ENCODE data around the gene C7orf25.

The C7orf25 gene

DNA sequence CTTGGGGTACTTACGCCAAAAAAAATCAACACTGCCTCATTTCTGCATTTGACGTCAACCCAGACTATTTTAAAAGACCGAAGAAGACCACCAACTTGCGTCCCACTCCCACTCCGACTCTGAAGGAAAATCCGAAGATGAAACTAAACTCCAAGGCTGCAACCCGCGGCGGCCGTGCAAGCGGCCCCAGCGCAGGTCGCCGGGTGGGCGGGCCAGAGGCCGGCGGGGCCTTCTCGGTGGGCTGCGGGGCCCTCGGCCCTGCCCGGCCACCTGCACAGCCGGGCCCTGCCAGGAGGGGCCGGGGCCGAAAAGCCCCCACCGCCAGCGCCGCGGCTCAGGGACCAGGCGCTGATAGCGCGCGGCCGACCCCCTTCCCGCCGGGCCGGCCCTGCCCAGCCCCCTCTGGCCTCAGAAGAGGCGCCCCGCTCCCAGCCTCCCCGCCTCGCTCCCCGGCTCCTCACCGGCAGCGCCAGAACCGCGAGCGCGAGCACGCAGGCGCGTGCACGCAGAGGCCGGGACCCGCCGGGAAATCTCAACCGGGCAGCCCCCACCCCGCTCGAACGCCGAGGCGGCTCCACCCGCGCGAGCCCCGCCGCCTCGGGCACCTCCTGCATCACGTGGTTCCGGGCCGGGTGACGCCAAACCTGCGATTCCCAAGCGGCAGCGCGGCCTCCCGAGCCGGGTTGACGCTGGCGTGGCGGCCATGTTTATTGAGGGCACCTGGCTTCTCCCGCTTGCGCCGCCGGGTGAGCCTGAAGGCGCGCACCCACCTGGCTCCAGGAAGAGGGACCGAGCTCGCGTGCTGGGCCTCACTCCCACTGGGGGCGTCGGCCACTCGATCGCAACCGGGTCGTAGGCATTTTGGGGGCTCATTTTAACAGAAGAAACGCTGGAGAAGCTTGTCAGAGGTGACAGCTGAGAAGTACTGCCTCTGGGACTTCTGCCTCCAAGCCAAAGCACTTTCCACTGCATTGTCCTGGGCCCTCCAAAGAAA lies at the start of gene C7orf25:
Gene C7orf25, minus strand, starts transcription at position 617 of the 994 bp plus-strand sequence. CDS start 1,170 bp downstream, outside the sequence.
- DNase-seq (ENCODE audit: low read depth, low spot score) = peak; percentile 97

DNA sequence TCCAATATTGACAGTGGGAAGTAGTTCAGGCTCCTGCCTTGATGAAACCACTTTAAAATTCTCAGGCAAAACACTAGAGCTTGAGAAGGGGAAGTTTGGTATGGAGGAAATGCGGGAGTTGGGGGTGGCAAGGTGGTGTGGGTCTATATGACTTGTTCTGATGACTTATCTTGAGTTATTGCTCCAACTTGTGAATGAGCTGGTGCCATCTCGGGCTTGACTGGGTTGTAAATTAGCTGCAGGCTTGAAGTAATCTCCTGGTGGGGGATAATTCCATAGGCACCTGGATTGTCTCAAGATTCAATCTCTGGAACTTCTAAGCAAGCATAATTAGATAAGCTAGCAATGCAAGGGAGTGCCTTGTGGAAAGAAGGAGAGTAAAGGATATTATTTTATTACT lies 49.3 kb upstream of the C7orf25 start:
- DNase-seq (ENCODE audit: low read depth, low spot score) = no peak

DNA sequence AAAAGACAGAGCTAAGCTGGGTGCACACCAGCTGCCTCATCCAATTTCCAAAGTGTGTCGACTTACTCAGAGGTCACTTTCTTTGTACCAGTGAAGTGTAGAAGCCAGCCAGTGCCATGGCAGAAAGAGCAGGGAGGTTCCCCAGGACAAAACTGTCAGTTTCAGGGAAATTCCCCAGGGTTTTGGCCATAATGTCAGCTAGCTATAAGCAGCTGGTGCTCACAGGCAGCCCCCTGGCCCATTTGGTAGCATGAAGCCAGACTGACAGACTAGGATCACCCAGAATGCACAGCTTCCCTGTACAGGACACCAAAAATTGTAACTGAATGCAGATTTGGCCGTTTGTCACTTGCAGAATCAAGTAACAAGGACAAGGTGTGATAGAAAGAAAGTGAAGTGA lies 48.9 kb upstream of the C7orf25 start:
- no peak for DNase-seq (ENCODE audit: low read depth, low spot score)

DNA sequence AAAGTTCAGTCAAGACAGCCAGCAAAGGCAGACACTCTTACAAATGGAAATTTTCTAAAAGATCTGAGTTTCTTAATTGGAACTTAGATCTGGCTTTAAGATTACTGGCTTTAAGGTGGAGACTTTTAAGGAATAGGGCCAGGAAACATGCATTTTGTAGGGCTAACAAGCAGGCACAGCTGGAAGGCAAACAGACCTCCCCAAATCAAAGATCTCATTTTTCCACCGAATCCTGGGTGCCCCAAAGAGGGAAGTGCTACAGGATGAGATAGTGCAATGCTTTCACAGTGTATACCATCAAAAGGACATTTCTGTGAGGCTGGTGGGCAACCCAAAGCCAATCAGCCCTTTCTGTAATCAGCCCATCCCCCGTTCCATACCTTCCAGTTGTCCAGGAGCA lies 47.7 kb upstream of the C7orf25 start:
- no peak for DNase-seq (ENCODE audit: low read depth, low spot score)

DNA sequence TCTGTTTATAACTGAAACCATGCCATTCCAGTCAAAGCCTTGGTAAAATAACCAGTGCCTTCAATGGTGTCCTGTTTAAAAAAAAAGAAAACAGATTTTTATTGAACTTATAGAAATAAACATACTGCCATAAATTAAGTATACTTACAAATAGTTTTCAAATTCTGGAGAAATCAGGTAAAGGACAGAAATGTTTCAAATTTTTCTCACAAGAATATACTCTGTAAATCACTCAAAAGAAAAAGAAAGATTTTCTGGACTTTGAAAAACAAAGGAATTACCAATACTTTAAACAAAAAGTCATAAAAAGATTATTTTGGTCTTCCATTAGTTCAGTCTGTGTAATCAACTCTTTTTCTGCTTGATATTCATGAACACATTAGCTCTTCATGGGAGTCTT lies 44.2 kb upstream of the C7orf25 start:
- DNase-seq (ENCODE audit: low read depth, low spot score) = no peak

DNA sequence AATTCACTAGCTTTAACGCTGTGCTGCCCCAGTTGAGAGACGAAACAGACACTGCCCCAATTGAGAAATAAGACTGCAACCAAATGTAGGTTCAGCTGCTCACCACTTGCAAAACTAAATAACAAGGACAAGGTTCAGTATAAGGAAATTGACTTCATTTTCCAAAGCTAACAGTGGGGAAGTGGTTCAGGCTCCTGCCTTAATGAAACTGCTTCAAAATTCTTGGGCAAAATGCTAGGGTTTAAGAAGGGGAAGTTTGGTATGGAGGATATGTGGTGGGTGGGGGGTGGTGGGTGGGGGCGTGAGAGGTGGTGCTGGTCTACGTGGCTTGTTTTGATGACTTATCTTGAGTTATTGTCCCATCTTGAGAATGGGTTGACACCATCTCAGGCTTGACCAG lies 42.1 kb upstream of the C7orf25 start:
- DNase-seq (ENCODE audit: low read depth, low spot score) = no peak

DNA sequence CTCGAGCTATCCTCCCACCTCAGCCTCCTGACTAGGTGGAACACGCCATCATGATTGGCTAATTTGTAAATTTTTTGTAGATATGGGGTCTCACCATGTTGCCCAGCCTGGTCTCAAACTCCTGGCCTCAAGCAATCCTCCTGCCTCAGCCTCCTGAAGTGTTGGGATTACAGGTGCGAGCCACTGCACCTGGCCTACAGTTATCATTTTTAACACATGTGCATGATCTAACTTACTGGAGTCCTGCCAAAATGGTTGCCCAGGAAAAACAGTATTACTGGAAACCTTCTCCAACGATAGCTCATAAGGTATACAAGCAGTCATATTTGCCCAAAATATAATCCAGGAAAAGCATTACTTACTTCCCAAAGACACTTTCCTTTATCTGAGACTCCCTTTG lies 40.5 kb upstream of the C7orf25 start:
- DNase-seq (ENCODE audit: low read depth, low spot score) = no peak

DNA sequence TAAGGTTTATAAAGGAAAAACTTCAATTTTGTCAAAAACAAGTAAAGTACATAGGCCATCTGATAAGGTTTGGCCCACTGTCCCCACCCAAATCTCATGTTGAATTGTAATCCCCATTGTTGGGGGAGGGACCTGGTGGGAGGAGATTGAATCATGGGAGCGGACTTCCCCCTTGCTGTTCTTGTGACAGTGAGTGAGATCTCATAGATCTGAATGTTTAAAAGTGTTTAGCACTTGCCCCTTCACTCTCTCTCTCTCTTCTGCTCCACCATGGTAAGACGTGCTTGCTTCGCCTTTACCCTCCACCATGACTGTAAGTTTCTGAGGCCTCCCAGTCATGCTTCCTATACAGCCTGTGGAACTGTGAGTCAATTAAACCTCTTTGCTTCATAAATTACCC lies 38.5 kb upstream of the C7orf25 start:
- no peak for DNase-seq (ENCODE audit: low read depth, low spot score)

DNA sequence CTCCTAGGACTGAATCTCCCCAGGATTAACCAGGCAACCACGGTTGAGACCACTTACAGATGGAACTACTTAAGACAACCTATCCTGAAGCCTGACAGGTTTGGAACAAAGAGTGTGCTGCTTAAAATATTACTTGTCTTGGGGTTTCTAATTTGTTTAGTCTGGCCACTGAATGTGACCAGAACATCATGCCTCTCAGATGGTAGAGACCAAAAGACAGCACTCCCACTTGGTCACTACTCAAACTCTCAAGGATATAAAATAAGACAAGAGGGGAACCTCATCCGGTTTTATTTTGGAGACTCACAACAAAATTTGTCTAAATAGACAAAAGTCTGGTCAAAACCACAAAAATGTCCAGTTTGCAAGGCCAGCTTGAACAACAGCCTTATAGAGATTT lies 35.7 kb upstream of the C7orf25 start:
- DNase-seq (ENCODE audit: low read depth, low spot score) = peak; percentile 24

DNA sequence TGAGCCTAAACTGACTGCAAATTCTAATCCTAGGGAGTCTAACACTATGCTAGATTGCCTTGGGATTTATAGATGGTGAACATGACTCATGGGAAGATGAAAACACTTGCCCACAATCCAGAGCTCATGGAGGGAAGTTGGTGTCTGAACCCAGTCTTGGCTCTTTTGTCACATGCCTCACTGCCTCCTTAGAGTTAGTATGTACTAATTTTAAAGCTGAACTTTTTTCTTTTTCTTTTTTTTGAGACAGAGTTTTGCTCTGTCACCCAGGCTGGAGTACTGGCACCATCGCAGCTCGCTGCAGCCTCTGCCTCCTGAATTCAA lies 34.7 kb upstream of the C7orf25 start:
- DNase-seq (ENCODE audit: low read depth, low spot score) = no peak

DNA sequence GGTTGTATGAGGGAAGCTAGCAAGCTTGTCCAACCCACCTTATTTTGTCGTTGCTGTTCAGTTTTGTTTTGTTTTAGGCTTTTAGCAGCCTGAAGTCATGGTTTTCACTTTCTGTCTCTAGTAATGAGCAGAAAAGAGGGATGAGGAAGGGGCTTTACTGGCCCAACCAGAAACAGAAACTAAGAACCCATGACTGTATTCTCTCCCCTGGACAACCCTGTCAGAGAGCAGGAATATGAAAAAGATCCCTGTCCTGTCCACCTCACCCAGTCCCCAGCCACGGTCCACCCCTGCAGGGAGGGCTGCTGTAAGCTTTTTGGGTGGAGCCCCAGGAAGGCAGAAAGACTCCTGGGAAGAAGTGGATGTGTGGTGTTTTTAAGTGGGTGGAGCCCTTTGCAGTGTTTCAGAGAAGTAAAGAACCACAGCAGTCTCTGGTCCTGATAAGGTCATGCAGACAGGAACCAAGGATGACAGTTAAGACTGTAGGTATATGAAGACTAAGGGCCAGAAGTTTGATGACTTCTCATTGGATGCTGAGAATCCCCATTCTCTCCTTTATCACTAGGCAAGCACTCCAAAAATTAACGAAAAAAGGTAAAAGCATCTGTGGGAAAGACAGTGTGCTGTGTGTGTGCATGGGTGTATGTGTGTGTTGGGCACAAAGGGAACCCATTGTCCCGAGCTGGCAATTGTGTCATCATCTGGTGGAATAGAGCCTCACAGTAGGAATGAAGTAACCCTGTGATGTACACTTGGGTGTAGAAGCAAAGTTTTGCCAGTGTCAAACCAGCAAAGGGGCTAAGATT lies 34.2 kb upstream of the C7orf25 start:
- no peak for DNase-seq (ENCODE audit: low read depth, low spot score)

DNA sequence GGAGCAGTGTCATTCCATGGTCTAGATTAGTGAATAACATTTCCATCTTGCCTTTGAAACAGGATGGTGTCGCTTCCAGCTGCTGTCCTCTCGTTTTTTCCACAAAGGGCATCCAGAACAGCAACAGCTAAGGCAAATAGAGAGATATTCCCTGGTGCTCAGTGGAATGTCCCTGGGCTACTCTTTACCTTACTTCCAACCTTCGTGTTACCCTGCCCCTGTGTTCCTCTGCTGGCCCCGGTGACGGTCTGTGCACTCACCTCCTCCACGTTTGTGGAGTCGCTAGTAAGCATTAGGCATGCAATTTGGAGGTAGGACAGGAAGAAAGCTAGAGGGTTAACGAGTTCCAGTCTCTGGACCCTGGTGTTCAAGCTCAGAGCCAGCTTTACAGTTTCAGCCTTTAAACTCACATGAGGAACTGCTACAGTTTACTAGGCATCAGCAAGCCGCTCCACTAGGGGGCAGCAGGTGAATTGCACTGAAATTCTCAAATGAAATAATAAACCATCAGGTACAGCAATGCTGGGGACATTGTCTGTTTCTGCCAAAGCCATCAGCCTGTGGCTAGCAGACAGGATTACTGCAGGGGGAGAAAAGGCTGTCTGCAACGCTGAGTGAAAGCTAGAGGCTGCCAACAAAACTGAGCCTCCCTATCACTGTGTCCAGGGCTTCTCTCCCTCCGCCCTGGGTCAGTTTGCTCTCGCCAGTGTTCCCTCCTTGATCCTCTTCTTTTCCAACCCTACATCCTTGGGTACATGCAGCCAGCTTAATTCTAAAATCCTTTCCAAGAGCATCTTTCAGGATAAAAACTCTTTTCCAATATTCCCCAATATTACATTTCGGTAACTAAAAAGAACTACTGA lies 29.3 kb upstream of the C7orf25 start:
- peak; percentile 88 for DNase-seq (ENCODE audit: low read depth, low spot score)

DNA sequence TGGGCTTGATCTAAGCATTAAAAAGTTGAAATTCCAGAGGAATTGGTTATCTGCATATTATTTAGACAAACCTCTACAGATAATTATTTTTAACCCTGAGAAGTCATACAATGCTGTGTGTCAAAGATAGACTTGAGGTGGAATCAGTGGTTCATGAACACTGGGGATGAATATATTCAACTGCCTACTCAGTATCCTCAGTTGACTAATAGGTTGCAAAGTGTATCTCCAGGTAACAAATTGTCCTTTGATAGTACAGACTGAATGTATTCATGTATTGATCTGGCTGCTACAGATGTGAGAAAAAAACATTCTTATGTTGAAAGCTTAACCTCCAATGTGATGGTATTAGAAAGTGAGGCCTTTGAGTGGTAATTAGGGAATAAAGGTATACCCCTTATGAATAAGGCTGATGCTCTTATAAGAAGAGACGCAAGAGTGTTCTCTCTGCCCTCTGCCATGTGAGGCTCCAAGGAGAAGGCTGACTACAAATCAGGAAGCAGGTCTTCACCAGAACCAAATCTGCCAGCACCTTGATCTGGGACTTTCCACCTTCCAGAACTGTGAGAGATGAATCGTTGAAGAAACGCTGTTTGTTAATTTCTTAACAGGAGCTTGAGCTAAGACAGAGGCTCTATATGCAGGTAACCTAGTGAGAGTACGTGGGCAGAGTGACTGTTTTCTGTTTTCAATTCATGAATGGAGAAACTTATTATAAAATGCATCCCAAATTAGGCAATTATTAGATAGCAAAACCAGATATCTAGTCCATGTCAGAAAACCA lies 27.8 kb upstream of the C7orf25 start:
- no peak for DNase-seq (ENCODE audit: low read depth, low spot score)

DNA sequence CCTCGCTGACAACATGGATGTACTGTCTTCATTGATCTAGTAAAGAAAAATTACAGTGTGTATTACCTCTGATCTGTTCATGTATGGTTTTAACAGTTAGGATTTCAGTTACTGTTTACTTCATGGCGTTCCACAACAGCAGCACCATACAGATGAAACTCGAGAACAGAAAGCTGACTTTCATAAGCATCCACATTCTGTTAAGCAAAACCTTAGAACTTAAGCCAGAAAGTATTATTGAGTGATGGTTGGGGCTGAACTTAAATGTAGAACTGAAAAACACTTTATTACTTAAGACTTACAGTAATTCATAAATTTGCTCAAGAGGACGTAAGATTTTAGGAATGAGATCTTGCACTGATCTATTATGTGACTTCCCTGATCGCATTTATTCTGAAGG lies 24.0 kb upstream of the C7orf25 start:
- DNase-seq (ENCODE audit: low read depth, low spot score) = no peak

DNA sequence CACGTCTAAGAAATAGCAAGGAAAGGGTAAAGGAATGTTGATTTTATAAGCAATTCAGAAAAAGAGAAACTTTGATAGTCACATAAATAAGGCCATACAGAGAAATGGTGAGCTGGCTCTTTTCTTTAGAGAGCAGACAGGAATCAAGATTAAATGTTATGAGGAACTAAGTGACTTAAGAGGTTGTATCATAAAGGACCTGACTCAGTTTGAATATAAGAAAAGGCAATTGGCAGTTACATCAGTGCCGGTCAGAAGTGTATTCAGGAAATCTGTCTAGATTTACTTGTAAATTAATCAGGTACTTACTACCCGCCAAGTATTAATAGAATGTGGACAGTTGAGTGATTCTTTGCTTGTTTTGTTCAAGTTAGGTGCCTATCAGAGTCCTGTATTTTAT lies 22.4 kb upstream of the C7orf25 start:
- DNase-seq (ENCODE audit: low read depth, low spot score) = no peak

DNA sequence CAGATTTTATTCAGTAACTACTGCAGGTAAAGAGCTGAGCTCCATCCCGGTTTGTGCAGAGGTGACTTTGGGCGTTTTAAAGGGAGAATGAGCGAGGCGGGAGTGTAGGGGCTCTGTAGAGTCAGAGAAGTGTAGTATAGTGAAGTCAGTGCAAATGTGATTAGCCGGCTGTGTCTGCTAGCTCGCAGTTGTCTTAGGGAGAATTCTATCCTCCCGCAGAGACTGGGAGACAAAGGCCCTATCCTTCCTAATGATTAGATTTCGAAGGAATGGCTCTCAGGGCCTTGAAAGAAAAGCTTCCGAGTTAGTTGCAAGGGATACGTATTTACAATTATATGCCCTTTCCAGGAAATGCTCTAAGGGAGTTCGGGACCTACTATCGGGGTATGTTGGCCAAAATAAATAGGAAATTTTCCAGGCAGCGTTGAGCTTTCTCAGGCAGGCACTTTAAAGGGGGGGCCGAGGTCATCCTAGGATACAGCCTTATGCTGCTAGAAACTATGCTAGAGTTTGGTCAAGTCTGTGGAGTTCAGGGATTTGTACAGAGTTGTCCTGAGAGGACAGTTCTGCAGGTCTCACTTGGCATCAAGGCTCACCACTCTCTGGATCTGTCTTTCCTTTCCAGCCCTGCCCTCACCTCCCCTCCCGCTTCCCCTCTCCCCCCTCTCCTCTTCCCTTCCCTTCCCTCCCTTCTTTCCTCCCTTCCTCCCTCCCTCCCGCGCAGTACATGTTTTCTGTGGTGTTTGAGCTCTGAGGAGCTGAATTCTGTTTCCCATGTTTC lies 21.1 kb upstream of the C7orf25 start:
- peak; percentile 44 for DNase-seq (ENCODE audit: low read depth, low spot score)

DNA sequence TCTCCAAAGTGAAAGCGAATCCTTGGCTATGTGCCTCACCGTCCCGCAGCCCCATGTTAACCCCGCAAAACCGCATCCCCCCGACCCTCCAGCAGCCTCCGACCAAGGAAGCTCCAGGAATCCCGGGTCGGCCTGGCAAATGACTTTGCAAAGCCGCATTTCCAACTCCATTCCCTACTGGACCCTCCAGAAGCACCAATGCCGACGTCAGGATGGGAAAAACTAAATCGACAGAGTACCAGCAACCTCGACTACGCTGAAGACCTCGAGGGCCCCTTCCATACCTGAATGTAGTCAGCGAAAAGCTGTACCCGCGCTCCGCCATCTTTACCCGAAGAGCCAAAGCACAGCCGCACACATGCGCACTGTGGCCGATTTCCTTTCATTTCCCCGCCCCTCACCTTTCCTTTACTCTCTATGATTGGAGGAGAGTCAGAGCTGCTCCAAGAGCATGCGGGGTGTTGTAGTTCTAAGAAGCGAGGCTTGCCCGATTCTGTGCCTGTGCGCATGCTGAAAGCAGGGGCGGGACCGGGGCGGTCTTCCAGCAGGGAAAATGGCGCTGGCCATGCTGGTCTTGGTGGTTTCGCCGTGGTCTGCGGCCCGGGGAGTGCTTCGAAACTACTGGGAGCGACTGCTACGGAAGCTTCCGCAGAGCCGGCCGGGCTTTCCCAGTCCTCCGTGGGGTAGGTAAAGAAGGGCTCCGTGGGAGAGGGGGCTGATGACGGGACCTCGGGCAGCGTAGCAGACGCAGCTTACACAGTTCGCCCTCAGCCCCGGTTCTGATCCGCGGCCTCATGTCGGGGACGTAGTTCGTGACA lies 20.2 kb upstream of the C7orf25 start, which contains the start of the genes MRPL32 and PSMA2:
Gene MRPL32, plus strand, starts transcription at position 543 of the 818 bp plus-strand sequence. Its CDS starts 11 bp downstream, at position 554.
Gene PSMA2, minus strand, starts transcription at position 341 of the 818 bp plus-strand sequence. Its CDS starts 16 bp downstream, at position 325.
- peak; percentile 98 for DNase-seq (ENCODE audit: low read depth, low spot score)

DNA sequence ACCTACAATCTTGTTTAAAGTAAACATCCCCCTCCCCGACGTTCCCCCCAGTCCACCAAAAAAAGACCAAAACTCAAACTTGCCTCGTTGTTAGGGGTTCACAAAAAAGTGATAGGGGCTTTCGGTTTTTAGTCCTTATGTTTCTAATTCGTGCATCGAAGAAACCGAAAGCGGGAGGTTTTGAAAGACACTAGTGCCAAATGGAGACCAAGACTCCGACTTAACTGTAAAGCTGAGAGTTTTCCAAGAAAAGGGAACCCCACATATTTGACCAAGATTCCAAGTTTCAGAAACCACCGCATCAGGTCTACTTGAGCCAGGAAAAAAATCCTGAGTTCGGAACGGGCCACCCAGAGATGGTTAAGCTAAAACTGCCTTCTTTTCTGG lies 19.6 kb upstream of the C7orf25 start:
- no peak for DNase-seq (ENCODE audit: low read depth, low spot score)

DNA sequence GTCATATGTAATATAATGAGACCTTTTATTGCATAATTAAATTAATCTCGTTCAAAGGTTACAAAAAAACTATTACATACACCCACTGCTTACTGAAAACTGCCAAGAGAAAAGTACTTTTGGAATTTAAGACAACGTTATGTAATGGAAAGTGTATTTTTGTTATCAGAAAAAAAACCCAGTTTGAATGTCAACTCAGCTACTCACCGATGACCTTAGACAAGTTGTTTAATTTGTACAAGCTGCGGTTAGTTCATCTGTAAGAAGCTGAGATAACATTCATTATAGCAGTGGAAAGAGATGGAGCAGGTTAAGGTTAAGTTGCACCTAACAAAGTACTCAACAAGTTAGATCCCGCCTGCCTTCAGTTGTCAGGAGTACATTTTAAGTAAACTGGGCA lies 19.0 kb upstream of the C7orf25 start:
- DNase-seq (ENCODE audit: low read depth, low spot score) = peak; percentile 39

Data from astrocyte of the hippocampus (primary cell).